B cell (primary cell): ENCODE results near the gene LIN7B. TPM values are rescaled to one million over a fixed set of nuclear protein-coding genes. Genes with fewer than 3 reads are reported as not detected.
"Not testable (repeated sequence)": the region's sequence is repeated elsewhere in the genome, so short reads cannot be mapped to it uniquely, and the experiment has no call there.

Source experiments
- ATAC-seq: fragments of 200-7000 bp; cut with Tn5 transposase; one replicate; pipeline ENCODE4 v1.10.0; 2021; ENCODE audit warnings: low read depth, mild to moderate bottlenecking, moderate number of reproducible peaks, moderate library complexity
- CTCF ChIA-PET: fragments of 350-600 bp; sonication (Branson Sonifier 250); formaldehyde crosslinking; loops from one replicate; lab custom pipeline; 2021; ENCODE audit warnings: antibody characterized with exemption, inconsistent platforms; lab: Charles Lee
- POLR2A ChIA-PET: fragments of 350-600 bp; sonication (Branson Sonifier 250); formaldehyde crosslinking; loops from one replicate; lab custom pipeline; 2021; ENCODE audit warnings: antibody characterized with exemption; lab: Charles Lee
- DNase-seq: peaks from one replicate; pipeline ENCODE4 v3.0.0; 2013
- H2AFZ ChIP-seq: 2 replicates; pipeline ENCODE4 v1.6.1; 2012; ENCODE audit warnings: mild to moderate bottlenecking, low read depth, low read length; ENCODE audit not compliant: insufficient read depth, poor library complexity, severe bottlenecking
- H3K27ac ChIP-seq, 2 donors: 1 replicate in 1 of 2; 2 replicates in 1 of 2; pipeline ENCODE4 v1.5.1; 2012 to 2013; ENCODE audit warnings: low read length in 2 of 2, mild to moderate bottlenecking in 2 of 2, moderate library complexity in 1 of 2
- H3K27me3 ChIP-seq, 4 experiments: fragments of 200-600 bp in 1 of 4; sonication (generic) in 1 of 4; replicated peaks in 1 of 4; 1 replicate in 2 of 4; 2 replicates in 2 of 4; pipeline versions ENCODE4 v1.6.1 to v1.7.0; 2013 to 2016; ENCODE audit warnings: low read length in 3 of 4, mild to moderate bottlenecking in 2 of 4, mixed read lengths in 1 of 4, moderate library complexity in 1 of 4; ENCODE audit not compliant: insufficient read depth in 4 of 4, control insufficient read depth in 3 of 4; ENCODE audit errors: control extremely low read depth in 1 of 4
- H3K36me3 ChIP-seq, 2 experiments: replicated peaks in 1 of 2; 1 replicate in 1 of 2; 2 replicates in 1 of 2; pipeline versions ENCODE4 v1.6.1 to v1.7.1; 2013; ENCODE audit warnings: low read length in 1 of 2; ENCODE audit not compliant: insufficient read depth in 2 of 2, control insufficient read depth in 1 of 2; ENCODE audit errors: control extremely low read depth in 1 of 2, extremely low read depth in 1 of 2
- H3K4me1 ChIP-seq, 2 donors: fragments of 200-600 bp in 1 of 2; sonication (generic) in 1 of 2; 1 replicate in 1 of 2; 2 replicates in 1 of 2; pipeline versions ENCODE4 v1.5.1 to v1.6.1; 2013 to 2017; ENCODE audit warnings: low read length in 2 of 2; ENCODE audit not compliant: control insufficient read depth in 2 of 2, insufficient read depth in 2 of 2
- H3K4me2 ChIP-seq: replicated peaks from 2 replicates; pipeline ENCODE3; 2012; ENCODE audit warnings: mild to moderate bottlenecking, low read depth, low read length; ENCODE audit not compliant: poor library complexity, severe bottlenecking
- H3K4me3 ChIP-seq, 5 experiments: fragments of 200-600 bp in 1 of 5; sonication (generic) in 1 of 5; 1 replicate in 3 of 5; 2 replicates in 2 of 5; pipeline versions ENCODE4 v1.5.1 to v1.7.0; 2011 to 2016; ENCODE audit warnings: low read length in 4 of 5, mild to moderate bottlenecking in 4 of 5, low read depth in 2 of 5, control low read depth in 1 of 5, moderate library complexity in 1 of 5; ENCODE audit not compliant: insufficient read depth in 1 of 5; ENCODE audit errors: control extremely low read depth in 1 of 5, extremely low read depth in 1 of 5
- H3K79me2 ChIP-seq: fragments of 200-600 bp; sonication (generic); one replicate; pipeline ENCODE4 v1.6.0; 2016; ENCODE audit warnings: low read length; ENCODE audit not compliant: control insufficient read depth, insufficient read depth
- H3K9ac ChIP-seq: fragments of 200-600 bp; sonication (generic); 2 replicates; pipeline ENCODE4 v1.6.1; 2017; ENCODE audit warnings: mild to moderate bottlenecking, low read length, moderate library complexity
- H3K9me3 ChIP-seq, 3 donors: one replicate each; pipeline versions ENCODE4 v1.6.1 to v1.7.1; 2013; ENCODE audit warnings: low read length in 2 of 3; ENCODE audit not compliant: control insufficient read depth in 2 of 3, insufficient read depth in 1 of 3; ENCODE audit errors: control extremely low read depth in 1 of 3
- H4K20me1 ChIP-seq: 2 replicates; pipeline ENCODE4 v1.6.0; 2012; ENCODE audit warnings: mild to moderate bottlenecking, low read length; ENCODE audit not compliant: insufficient read depth, control insufficient read depth, poor library complexity, severe bottlenecking
- H3K27ac Mint-ChIP-seq: one replicate; pipeline ENCODE4 v1.8.0; 2021; ENCODE audit warnings: mixed read lengths
- H3K27me3 Mint-ChIP-seq: one replicate; pipeline ENCODE4 v1.8.0; 2021; ENCODE audit warnings: mixed read lengths
- H3K4me1 Mint-ChIP-seq: one replicate; pipeline ENCODE4 v1.8.0; 2021; ENCODE audit warnings: mixed read lengths
- H3K4me3 Mint-ChIP-seq: one replicate; pipeline ENCODE4 v1.8.0; 2021; ENCODE audit warnings: mixed read lengths
- H3K9me3 Mint-ChIP-seq: one replicate; pipeline ENCODE4 v1.8.0; 2022; ENCODE audit warnings: mixed read lengths; ENCODE audit not compliant: insufficient read depth
- CTCF ChIP-seq: fragments of 200-600 bp; IDR thresholded peaks from one replicate; pipeline ENCODE4 v1.8.0; 2022; ENCODE audit warnings: antibody characterized with exemption, mild to moderate bottlenecking
- EZH2 ChIP-seq: IDR thresholded peaks from 2 replicates; pipeline ENCODE4 v1.6.1; 2012; ENCODE audit warnings: borderline replicate concordance, low read depth, mild to moderate bottlenecking, moderate library complexity, low read length; ENCODE audit not compliant: insufficient read depth, poor library complexity, severe bottlenecking
- WGBS: methylation state at CpG from one replicate; pipeline ENCODE4 v1.1.5; 2013; ENCODE audit warnings: missing lambda C conversion rate; ENCODE audit not compliant: insufficient coverage; 5-methylcytosine and 5-hydroxymethylcytosine counted together
- intact Hi-C: fragments of 100-400 bp; cut with micrococcal nuclease; formaldehyde crosslinking; loops from one replicate; pipeline ENCODE4 v1.10.0; 2022
- polyA plus RNA-seq: library from polyadenylated mRNA; depleted of rRNA; stranded (reverse); fragments of >200 nt; gene quantifications from 2 replicates; pipeline ENCODE4 v1.2.3, GENCODE V29; 2012
- total RNA-seq, 2 donors: library from RNA; stranded (reverse); fragments of 120-200 nt in 1 of 2; gene quantifications; 1 replicate in 1 of 2; 2 replicates in 1 of 2; pipeline versions ENCODE4 v1.2.3 to v1.2.4, GENCODE V29; 2013 to 2022

The LIN7B gene
- total and polyA plus RNA-seq, 2 donors (not counting 1 experiment from before 2014, with no cell fraction given), result 7.4 to 12.4 TPM

GRCh38 chr19:49145573-49146407 lies 31.6 kb downstream of the LIN7B start:
- peak overlapping the region in 1 of 5 experiments; percentile 14 for H3K4me3 ChIP-seq
- no peaks in the 10 kb centered on the region for H3K79me2 ChIP-seq
- no peak overlapping the region for H3K27ac ChIP-seq
- peaks cover 40 to 43% of the 10 kb centered on the region in 2 donors for H3K4me1 ChIP-seq
- Mint-ChIP-seq H3K27me3 (peaks cover 57% of the 10 kb centered on the region), H3K27ac (no peak overlapping the region), H3K4me1 (peaks cover 32% of the 10 kb centered on the region), H3K4me3 (no peak overlapping the region), H3K9me3 (no peaks in the 10 kb centered on the region)
- DNase-seq (peak; percentile 80), ATAC-seq (peak; percentile 48)
- H3K4me2 ChIP-seq, result peak overlapping the region; percentile 63
- ChIA-PET POLR2A (no interaction called here), CTCF (interaction anchor here (1.1 to 5.2 kb wide), 6 partner anchors 17 to 146 kb away, joined by 3 to 44 read pairs (median 4); partner anchors contain the start of gene LIN7B)
- intact Hi-C loops, result loop anchor here (1.0 to 10.0 kb wide), 4 partner anchors 17 to 59 kb away; partner anchors contain the start of gene LIN7B
- peak overlapping the region; percentile 30 for H2AFZ ChIP-seq
- H4K20me1 ChIP-seq, result no peaks in the 10 kb centered on the region
- 10% methylated on average over 22 of the region's 30 CpGs for WGBS
- H3K9ac ChIP-seq, result no peak overlapping the region
- H3K9me3 ChIP-seq, result peaks cover 0 to 45% (median 0%) of the 10 kb centered on the region in 3 donors
- TF ChIP-seq EZH2, result no peak
- peak; percentile 84 for TF ChIP-seq CTCF
- peaks cover 0 to 75% (median 35%) of the 10 kb centered on the region in 4 experiments for H3K27me3 ChIP-seq
- no peaks in the 10 kb centered on the region for H3K36me3 ChIP-seq

- POLR2A ChIA-PET, DNase-seq, H3K9me3 Mint-ChIP-seq, H3K4me3 ChIP-seq, H3K9ac ChIP-seq, H3K27ac ChIP-seq, H4K20me1 ChIP-seq, ATAC-seq, H3K79me2 ChIP-seq, H3K4me3 Mint-ChIP-seq, H2AFZ ChIP-seq, H3K36me3 ChIP-seq, H3K27ac Mint-ChIP-seq: not testable (repeated sequence)
- Histone ChIP-seq H3K27me3 (peaks cover 0 to 81% (median 38%) of the 10 kb centered on the region in 4 experiments), H3K4me2 (peak overlapping the region; percentile 63), H3K9me3 (peaks cover 0 to 49% (median 2%) of the 10 kb centered on the region in 3 donors), H3K4me1 (peaks cover 46 to 49% of the 10 kb centered on the region in 2 donors)
- intact Hi-C loops, result loop anchor here (1.0 to 10.0 kb wide), 3 partner anchors 34 to 58 kb away; partner anchors contain the start of gene LIN7B
- peaks cover 37% of the 10 kb centered on the region for H3K4me1 Mint-ChIP-seq
- 67% methylated on average over 7 of the region's 7 CpGs for WGBS
- peaks cover 56% of the 10 kb centered on the region for H3K27me3 Mint-ChIP-seq
- CTCF ChIA-PET, result interaction anchor here (0.6 to 5.2 kb wide), 8 partner anchors 12 to 214 kb away, joined by 3 to 44 read pairs (median 4); partner anchors contain the start of gene LIN7B
Measured at GRCh38 chr19:49146408-49146770, 32.2 kb downstream of the LIN7B start.
